ENCODE measurements around the gene TBC1D16. TPM values are rescaled to one million over a fixed set of nuclear protein-coding genes. Genes with fewer than 3 reads are reported as not detected.
A peak's percentile ranks its signal among the peaks of the same experiment; 100 is the strongest.

The TBC1D16 gene
- total and polyA plus RNA-seq, 2 donors from 2014 or later, result 9.1 to 68.0 TPM

DNA sequence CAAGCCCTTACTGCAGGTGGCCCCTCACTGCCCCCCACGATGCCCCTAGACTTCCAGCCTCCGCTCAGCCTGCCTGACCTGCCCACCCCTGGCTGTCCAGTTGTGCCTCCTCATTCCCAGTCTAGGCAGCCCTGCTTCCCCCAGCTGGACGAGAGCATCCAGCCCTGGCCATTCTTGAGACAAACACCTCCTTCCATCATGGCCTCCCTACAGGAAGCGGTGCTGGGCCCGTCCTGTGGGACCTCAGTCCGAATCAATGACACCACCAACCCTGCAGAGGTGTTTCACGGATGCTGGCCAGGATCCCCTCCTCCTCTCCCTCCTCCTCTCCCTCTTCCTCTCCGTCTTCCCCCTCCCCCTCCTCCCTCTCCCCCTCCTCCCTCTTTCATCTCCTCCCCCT, 29.0 kb upstream of the TBC1D16 start:
- Histone ChIP-seq H3K4me3 (ENCODE audit: low read length in 3 of 3) (no peak overlapping the region), H3K4me1 (ENCODE audit: control insufficient read depth in 2 of 3, insufficient read depth in 2 of 3, low read depth in 1 of 3, low read length in 3 of 3) (peaks cover 3 to 27% (median 15%) of the 10 kb centered on the region in 3 donors), H3K9ac (ENCODE audit: low read length in 3 of 3) (no peak overlapping the region), H3K9me3 (ENCODE audit: control insufficient read depth in 2 of 3, insufficient read depth in 1 of 3, low read length in 3 of 3) (no peaks in the 10 kb centered on the region), H3K27ac (ENCODE audit: low read depth in 2 of 2, low read length in 2 of 2) (peak overlapping the region in 1 of 2 donors; percentile 80), H3K36me3 (ENCODE audit: control insufficient read depth in 2 of 3, insufficient read depth in 3 of 3, low read length in 3 of 3) (peaks cover 0 to 2% (median 0%) of the 10 kb centered on the region in 3 donors), H3K27me3 (ENCODE audit: control insufficient read depth, insufficient read depth, low read length) (no peaks in the 10 kb centered on the region)
- DNase-seq (peak in 1 of 5 donors; percentile 65), FAIRE-seq (no peak)
- TF ChIP-seq, protein P1, sequence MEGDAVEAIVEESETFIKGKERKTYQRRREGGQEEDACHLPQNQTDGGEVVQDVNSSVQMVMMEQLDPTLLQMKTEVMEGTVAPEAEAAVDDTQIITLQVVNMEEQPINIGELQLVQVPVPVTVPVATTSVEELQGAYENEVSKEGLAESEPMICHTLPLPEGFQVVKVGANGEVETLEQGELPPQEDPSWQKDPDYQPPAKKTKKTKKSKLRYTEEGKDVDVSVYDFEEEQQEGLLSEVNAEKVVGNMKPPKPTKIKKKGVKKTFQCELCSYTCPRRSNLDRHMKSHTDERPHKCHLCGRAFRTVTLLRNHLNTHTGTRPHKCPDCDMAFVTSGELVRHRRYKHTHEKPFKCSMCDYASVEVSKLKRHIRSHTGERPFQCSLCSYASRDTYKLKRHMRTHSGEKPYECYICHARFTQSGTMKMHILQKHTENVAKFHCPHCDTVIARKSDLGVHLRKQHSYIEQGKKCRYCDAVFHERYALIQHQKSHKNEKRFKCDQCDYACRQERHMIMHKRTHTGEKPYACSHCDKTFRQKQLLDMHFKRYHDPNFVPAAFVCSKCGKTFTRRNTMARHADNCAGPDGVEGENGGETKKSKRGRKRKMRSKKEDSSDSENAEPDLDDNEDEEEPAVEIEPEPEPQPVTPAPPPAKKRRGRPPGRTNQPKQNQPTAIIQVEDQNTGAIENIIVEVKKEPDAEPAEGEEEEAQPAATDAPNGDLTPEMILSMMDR (IDR thresholded peaks at IDR 0.05; ENCODE audit: borderline replicate concordance, extremely low read depth, insufficient read depth), result no peak
- intact Hi-C loops (cut with DNase I), result no loop called here

DNA sequence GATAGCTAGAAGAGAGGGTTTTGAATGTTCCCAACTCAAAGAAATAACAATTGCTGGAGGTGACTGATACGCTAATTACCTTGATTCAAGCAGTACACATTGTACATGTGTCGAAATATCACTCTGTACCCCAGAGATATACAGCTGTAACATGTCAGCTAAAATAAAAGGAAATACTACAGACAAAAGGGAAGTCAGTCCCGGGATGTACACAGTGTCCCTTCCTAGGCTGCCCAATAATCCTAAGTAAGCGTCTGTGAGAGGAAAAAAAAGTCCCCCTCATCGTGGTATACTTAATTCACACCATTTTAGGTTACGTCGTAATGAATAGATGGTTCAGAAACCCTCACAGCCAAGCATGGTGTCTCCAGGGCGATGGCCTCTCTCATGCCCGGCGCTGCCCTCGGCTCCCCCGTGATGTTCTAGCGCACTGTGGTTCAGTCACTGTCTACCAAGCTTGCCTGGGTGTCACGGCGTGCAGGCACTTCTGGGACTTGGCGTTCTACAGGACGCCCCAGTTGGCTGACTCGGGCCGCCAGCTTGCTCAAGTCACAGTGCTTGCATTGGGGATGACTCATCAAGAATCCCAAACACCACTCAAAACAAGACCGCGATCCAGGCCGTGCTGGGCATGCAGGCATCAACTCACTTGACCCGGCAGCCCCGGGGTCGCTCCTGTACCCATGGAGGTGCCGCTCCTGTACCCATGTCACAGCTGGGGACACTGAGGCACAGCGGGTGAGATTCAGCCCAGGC, 28.3 kb upstream of the TBC1D16 start:
- Histone ChIP-seq H3K27ac (ENCODE audit: low read depth in 2 of 2, low read length in 2 of 2) (peak overlapping the region; percentile 33 to 80), H3K36me3 (ENCODE audit: control insufficient read depth in 2 of 3, insufficient read depth in 3 of 3, low read length in 3 of 3) (peaks cover 0 to 2% (median 0%) of the 10 kb centered on the region in 3 donors)

DNA sequence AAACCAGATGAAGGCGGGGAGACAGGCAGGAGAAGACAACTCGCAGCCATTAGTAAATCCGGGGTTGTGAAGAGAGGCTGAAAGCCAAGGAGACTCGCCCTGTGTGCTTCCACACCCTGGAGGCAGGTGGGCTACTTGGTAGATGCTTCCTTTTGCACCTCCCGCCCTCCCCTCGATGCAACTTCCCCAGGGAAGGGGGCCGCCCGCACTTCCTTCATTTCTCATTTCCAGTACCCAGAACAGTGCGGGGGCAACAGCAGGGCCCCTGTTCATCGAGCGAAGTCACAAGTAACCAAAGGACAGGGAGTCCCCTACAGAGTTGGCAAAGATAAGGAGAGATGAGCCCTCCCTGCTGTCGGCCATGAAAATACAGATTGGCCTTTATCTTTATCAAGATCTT, 25.7 kb upstream of the TBC1D16 start:
- TF ChIP-seq, protein P1 (IDR thresholded peaks at IDR 0.05; ENCODE audit: borderline replicate concordance, extremely low read depth, insufficient read depth), result no peak
- intact Hi-C loops (cut with DNase I), result no loop called here
- peaks cover 0 to 23% (median 12%) of the 10 kb centered on the region in 3 donors for H3K4me1 ChIP-seq (ENCODE audit: control insufficient read depth in 2 of 3, insufficient read depth in 2 of 3, low read depth in 1 of 3, low read length in 3 of 3)
- H3K27me3 ChIP-seq (ENCODE audit: control insufficient read depth, insufficient read depth, low read length), result no peaks in the 10 kb centered on the region
- no peaks in the 10 kb centered on the region for H3K9me3 ChIP-seq (ENCODE audit: control insufficient read depth in 2 of 3, insufficient read depth in 1 of 3, low read length in 3 of 3)
- peak overlapping the region in 1 of 2 donors; percentile 11 for H3K27ac ChIP-seq (ENCODE audit: low read depth in 2 of 2, low read length in 2 of 2)
- H3K36me3 ChIP-seq (ENCODE audit: control insufficient read depth in 2 of 3, insufficient read depth in 3 of 3, low read length in 3 of 3), result peaks cover 0 to 2% (median 0%) of the 10 kb centered on the region in 3 donors
- FAIRE-seq, result no peak
- no peak overlapping the region for H3K9ac ChIP-seq (ENCODE audit: low read length in 3 of 3)
- DNase-seq, result peak in 1 of 5 donors; percentile 64
- H3K4me3 ChIP-seq (ENCODE audit: low read length in 3 of 3), result no peak overlapping the region

More for the DNA sequence above, 28.3 kb upstream of the TBC1D16 start:
- FAIRE-seq (no peak), DNase-seq (peak in 1 of 5 donors; percentile 96)
- Histone ChIP-seq H3K9me3 (ENCODE audit: control insufficient read depth in 2 of 3, insufficient read depth in 1 of 3, low read length in 3 of 3) (no peaks in the 10 kb centered on the region), H3K27me3 (ENCODE audit: control insufficient read depth, insufficient read depth, low read length) (no peaks in the 10 kb centered on the region), H3K4me1 (ENCODE audit: control insufficient read depth in 2 of 3, insufficient read depth in 2 of 3, low read depth in 1 of 3, low read length in 3 of 3) (peaks cover 2 to 25% (median 15%) of the 10 kb centered on the region in 3 donors), H3K9ac (ENCODE audit: low read length in 3 of 3) (no peak overlapping the region), H3K4me3 (ENCODE audit: low read length in 3 of 3) (no peak overlapping the region)
- intact Hi-C loops (cut with DNase I), result no loop called here
- TF ChIP-seq, protein P1 (IDR thresholded peaks at IDR 0.05; ENCODE audit: borderline replicate concordance, extremely low read depth, insufficient read depth), result no peak
